NCI-H2107 treated with DMSO at 0.1 percent for 48 hours (cell line): ENCODE measurements around the gene SSTR5.
A peak's percentile ranks its signal among the peaks of the same experiment; 100 is the strongest.

Source experiments
- DNase-seq: peaks from one replicate; lab custom pipeline; 2025; ENCODE audit not compliant: unreplicated experiment; lab: John Stamatoyannopoulos, UW

SSTR5 gene

GRCh38 chr16:1054660-1055556, 17.6 kb upstream of the SSTR5 start:
- DNase-seq: peak; percentile 10

- no peak for DNase-seq
Measured at GRCh38 chr16:1055557-1055924, 17.0 kb upstream of the SSTR5 start.

GRCh38 chr16:1056196-1056595, 16.4 kb upstream of the SSTR5 start:
- DNase-seq: no peak

GRCh38 chr16:1057252-1057932, 15.2 kb upstream of the SSTR5 start:
- DNase-seq: no peak

- no peak for DNase-seq
Measured at GRCh38 chr16:1058216-1058615, 14.3 kb upstream of the SSTR5 start.

- DNase-seq: no peak
Measured at GRCh38 chr16:1059310-1059709, 13.2 kb upstream of the SSTR5 start.

GRCh38 chr16:1060416-1061340, 11.9 kb upstream of the SSTR5 start:
- no peak for DNase-seq

- no peak for DNase-seq
Measured at GRCh38 chr16:1061769-1062505, 10.6 kb upstream of the SSTR5 start.

GRCh38 chr16:1062895-1063294, 9.7 kb upstream of the SSTR5 start:
- DNase-seq: no peak

GRCh38 chr16:1063728-1064127, 8.8 kb upstream of the SSTR5 start:
- no peak for DNase-seq

GRCh38 chr16:1065469-1066128, 6.9 kb upstream of the SSTR5 start:
- no peak for DNase-seq

GRCh38 chr16:1066584-1067172, 5.9 kb upstream of the SSTR5 start:
- peak; percentile 12 for DNase-seq

GRCh38 chr16:1067629-1068028, 4.9 kb upstream of the SSTR5 start:
- no peak for DNase-seq

GRCh38 chr16:1068451-1068850, 4.1 kb upstream of the SSTR5 start:
- no peak for DNase-seq

- no peak for DNase-seq
Measured at GRCh38 chr16:1069154-1069553, 3.4 kb upstream of the SSTR5 start.

- DNase-seq: no peak
Measured at GRCh38 chr16:1070084-1070863, 2.3 kb upstream of the SSTR5 start.

- DNase-seq: no peak
Measured at GRCh38 chr16:1070864-1071408, 1.6 kb upstream of the SSTR5 start.

GRCh38 chr16:1071561-1072225, 854 bp upstream of the SSTR5 start:
- DNase-seq: no peak
